CD4-positive, alpha-beta T cell treated with Interleukin-10 for 1 hour (primary cell): Measurements from ENCODE around the gene TRAF7.
A peak's percentile ranks its signal among the peaks of the same experiment; 100 is the strongest.
"Not testable (repeated sequence)": the region's sequence is repeated elsewhere in the genome, so short reads cannot be mapped to it uniquely, and the experiment has no call there.

Source experiments
- DNase-seq: peaks from one replicate; pipeline ENCODE4 v3.0.0-alpha.2; 2020

TRAF7 gene

GRCh38 chr16:2155091-2155950 lies at the start of gene TRAF7:
Gene TRAF7 (plus strand): TSS chr16:2155782. CDS start chr16:2163921, 8,139 bp downstream.
- DNase-seq, result peak; percentile 100

GRCh38 chr16:2106211-2106610 lies 49.4 kb upstream of the TRAF7 start:
- DNase-seq, result not testable (repeated sequence)

GRCh38 chr16:2107121-2107790 lies 48.3 kb upstream of the TRAF7 start:
- not testable (repeated sequence) for DNase-seq

GRCh38 chr16:2107791-2108125 lies 47.8 kb upstream of the TRAF7 start:
- not testable (repeated sequence) for DNase-seq

GRCh38 chr16:2108446-2109270 lies 46.9 kb upstream of the TRAF7 start:
- DNase-seq, result not testable (repeated sequence)

GRCh38 chr16:2109271-2109580 lies 46.4 kb upstream of the TRAF7 start:
- not testable (repeated sequence) for DNase-seq

GRCh38 chr16:2109872-2110271 lies 45.7 kb upstream of the TRAF7 start:
- DNase-seq, result not testable (repeated sequence)

- DNase-seq, result not testable (repeated sequence)
Observed at GRCh38 chr16:2110332-2111008, 45.1 kb upstream of the TRAF7 start.

GRCh38 chr16:2111009-2111353 lies 44.6 kb upstream of the TRAF7 start:
- DNase-seq, result not testable (repeated sequence)

GRCh38 chr16:2111412-2112335 lies 43.9 kb upstream of the TRAF7 start:
- not testable (repeated sequence) for DNase-seq

GRCh38 chr16:2112539-2113106 lies 43.0 kb upstream of the TRAF7 start:
- not testable (repeated sequence) for DNase-seq

- DNase-seq, result not testable (repeated sequence)
Observed at GRCh38 chr16:2114225-2114624, 41.4 kb upstream of the TRAF7 start.

GRCh38 chr16:2114885-2115590 lies 40.5 kb upstream of the TRAF7 start:
- not testable (repeated sequence) for DNase-seq

GRCh38 chr16:2115591-2115973 lies 40.0 kb upstream of the TRAF7 start:
- no peak for DNase-seq

- DNase-seq, result not testable (repeated sequence)
Observed at GRCh38 chr16:2116428-2116827, 39.2 kb upstream of the TRAF7 start.

- DNase-seq, result not testable (repeated sequence)
Observed at GRCh38 chr16:2117341-2117740, 38.2 kb upstream of the TRAF7 start.

- DNase-seq, result not testable (repeated sequence)
Observed at GRCh38 chr16:2117960-2118722, 37.4 kb upstream of the TRAF7 start.

- DNase-seq, result peak; percentile 50
Observed at GRCh38 chr16:2121325-2121724, 34.3 kb upstream of the TRAF7 start.

- DNase-seq, result no peak
Observed at GRCh38 chr16:2121853-2122252, 33.7 kb upstream of the TRAF7 start.

GRCh38 chr16:2122429-2122828 lies 33.2 kb upstream of the TRAF7 start:
- no peak for DNase-seq
